Measurements from ENCODE around the gene CLEC16A.
"Not testable (repeated sequence)": the region's sequence is repeated elsewhere in the genome, so short reads cannot be mapped to it uniquely, and the experiment has no call there.

Gene CLEC16A

DNA sequence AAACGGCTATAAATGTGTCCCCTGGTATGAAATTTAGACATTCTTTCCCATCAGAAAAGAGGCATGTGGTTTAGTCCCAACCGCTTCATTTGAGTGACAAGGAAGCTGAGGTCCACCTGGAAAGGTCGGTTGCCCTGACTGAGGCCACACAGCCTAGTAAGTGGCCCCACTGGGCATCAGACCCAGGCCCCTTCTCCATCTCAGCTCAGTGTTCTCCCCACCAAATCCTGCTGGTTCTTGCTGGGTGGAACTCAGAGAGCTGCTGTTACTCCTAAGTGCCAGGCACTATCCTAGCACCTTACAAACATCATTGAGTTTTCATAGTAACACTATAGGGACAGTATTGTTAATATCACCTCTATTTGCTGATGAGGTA, 158.1 kb downstream of the CLEC16A start:
- Histone ChIP-seq H3K36me3 (peaks cover 36% of the 10 kb centered on the region), H3K27me3 (no peaks in the 10 kb centered on the region), H3K4me3 (ENCODE audit: low read depth in 1 of 2, low read length in 1 of 2) (no peak overlapping the region), H3K27ac (no peak overlapping the region), H3K4me1 (ENCODE audit: control insufficient read depth in 1 of 2, insufficient read depth in 1 of 2, low read depth in 1 of 2, low read length in 1 of 2) (peaks cover 20 to 22% of the 10 kb centered on the region in 2 experiments), H3K9me3 (no peaks in the 10 kb centered on the region)
- TF ChIP-seq, protein P1, sequence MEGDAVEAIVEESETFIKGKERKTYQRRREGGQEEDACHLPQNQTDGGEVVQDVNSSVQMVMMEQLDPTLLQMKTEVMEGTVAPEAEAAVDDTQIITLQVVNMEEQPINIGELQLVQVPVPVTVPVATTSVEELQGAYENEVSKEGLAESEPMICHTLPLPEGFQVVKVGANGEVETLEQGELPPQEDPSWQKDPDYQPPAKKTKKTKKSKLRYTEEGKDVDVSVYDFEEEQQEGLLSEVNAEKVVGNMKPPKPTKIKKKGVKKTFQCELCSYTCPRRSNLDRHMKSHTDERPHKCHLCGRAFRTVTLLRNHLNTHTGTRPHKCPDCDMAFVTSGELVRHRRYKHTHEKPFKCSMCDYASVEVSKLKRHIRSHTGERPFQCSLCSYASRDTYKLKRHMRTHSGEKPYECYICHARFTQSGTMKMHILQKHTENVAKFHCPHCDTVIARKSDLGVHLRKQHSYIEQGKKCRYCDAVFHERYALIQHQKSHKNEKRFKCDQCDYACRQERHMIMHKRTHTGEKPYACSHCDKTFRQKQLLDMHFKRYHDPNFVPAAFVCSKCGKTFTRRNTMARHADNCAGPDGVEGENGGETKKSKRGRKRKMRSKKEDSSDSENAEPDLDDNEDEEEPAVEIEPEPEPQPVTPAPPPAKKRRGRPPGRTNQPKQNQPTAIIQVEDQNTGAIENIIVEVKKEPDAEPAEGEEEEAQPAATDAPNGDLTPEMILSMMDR (IDR thresholded peaks at IDR 0.05), result no peak

DNA sequence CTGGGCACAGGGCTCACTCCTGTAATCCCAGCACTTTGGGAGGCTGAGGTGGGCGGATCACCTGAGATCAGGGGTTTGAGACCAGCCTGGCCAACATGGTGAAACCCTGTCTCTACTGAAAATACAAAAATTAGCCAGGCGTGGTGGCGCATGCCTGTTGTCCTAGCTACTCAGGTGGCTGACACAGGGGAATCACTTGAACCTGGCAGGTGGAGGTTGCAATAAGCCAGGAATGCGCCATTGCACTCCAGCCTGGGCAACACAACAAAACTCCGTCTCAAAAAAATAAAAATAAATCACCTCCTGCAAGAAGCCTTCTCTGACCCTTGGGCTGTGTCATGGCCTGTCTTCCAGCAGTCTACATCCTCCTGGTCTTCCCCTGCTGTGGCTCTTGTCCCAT, 158.9 kb downstream of the CLEC16A start:
- H3K9me3 ChIP-seq; H3K4me3 ChIP-seq (ENCODE audit: low read depth in 1 of 2, low read length in 1 of 2); H3K27ac ChIP-seq; H3K27me3 ChIP-seq: not testable (repeated sequence)
- peaks cover 28% of the 10 kb centered on the region for H3K36me3 ChIP-seq
- H3K4me1 ChIP-seq (ENCODE audit: control insufficient read depth in 1 of 2, insufficient read depth in 1 of 2, low read depth in 1 of 2, low read length in 1 of 2), result peaks cover 20 to 22% of the 10 kb centered on the region in 2 experiments

DNA sequence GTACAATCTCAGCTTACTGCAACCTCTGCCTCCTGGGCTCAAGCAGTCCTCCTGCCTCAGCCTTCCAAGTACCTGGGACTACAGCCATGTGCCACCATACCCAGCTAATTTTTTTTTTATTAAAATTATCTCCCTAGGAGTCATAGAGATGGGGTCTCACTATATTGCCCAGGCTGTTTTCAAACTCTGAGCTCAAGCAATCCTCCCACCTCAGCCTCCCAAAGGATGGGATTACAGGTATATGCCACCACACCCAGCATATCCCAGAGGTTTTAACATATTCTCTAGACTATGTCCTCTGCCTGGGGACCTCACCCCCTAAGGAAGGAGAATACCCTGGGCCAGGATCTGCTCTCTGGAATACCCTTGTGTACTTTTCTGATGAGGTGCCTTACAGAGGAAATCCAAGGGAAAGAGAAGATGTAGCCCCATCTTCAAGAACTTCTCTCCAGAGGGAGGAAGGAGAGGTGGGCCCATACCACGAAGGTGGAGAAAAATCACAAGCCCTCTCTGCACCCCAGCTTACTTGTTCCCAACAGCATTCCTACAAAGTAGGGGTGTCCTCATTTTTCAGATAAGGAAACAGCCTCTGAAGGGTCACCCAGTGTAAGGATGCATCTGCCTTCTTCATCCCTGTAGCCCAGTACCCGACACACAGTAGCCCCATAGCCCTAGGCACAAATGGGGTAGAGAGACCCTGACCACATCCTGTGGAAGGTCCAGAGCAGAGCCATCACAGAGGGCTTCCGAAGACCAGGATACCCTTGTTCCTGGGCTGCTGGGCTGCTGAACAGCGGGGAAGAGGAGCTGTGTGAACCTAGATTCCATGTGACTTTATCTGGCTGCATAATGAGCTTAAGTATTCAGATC, 160.0 kb downstream of the CLEC16A start:
- H3K9me3 ChIP-seq, result no peaks in the 10 kb centered on the region
- H3K27ac ChIP-seq, result peak overlapping the region; percentile 85
- H3K36me3 ChIP-seq, result peaks cover 17% of the 10 kb centered on the region
- H3K4me1 ChIP-seq (ENCODE audit: control insufficient read depth in 1 of 2, insufficient read depth in 1 of 2, low read depth in 1 of 2, low read length in 1 of 2), result peaks cover 20 to 22% of the 10 kb centered on the region in 2 experiments
- peak overlapping the region; percentile 51 to 61 for H3K4me3 ChIP-seq (ENCODE audit: low read depth in 1 of 2, low read length in 1 of 2)
- H3K27me3 ChIP-seq, result no peaks in the 10 kb centered on the region
- TF ChIP-seq, protein P1 (IDR thresholded peaks at IDR 0.05), result no peak

DNA sequence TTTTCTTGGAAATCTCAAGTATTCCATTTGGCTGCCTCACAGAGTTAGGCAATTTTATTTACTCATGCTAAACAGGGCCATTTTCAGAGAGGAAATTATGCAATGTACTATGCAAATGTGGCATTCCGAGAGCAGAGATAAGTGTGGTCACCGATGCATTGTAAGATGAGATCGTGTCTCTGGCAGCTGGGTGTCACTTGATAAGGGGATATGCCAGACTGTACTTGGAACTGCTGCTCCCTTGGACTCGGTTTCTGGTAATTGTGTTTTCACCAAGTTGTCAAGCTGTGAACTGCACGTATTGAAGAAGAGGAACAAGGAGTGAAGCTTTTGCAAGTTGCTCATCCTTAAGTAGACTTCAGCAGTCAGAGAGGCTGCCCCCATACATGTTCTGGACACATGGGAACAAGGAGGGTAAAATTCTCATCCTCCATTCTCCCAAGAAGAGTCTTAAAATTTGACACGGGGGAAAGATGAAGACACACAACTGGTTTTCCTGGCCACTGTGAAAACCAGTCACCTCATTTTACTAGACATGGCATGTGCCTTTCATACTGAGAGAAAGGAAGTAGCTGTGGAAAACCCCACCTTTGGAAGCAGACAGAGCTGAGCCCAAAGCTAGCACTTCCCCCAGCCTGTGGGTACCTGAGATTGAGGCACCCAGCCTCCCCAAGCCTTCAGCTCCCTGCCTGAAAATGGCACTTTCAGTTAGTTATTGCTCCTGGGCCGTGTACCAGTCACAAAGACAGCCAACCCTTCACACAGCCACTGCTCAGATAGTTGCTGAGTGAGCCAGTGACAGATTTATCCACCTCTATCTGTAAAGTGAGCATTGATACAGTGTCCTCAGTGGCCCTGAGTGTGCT, 160.9 kb downstream of the CLEC16A start:
- Histone ChIP-seq H3K27ac (peak overlapping the region; percentile 85), H3K4me3 (ENCODE audit: low read depth in 1 of 2, low read length in 1 of 2) (peak overlapping the region; percentile 51 to 61), H3K27me3 (no peaks in the 10 kb centered on the region), H3K4me1 (ENCODE audit: control insufficient read depth in 1 of 2, insufficient read depth in 1 of 2, low read depth in 1 of 2, low read length in 1 of 2) (peaks cover 20 to 22% of the 10 kb centered on the region in 2 experiments), H3K9me3 (no peaks in the 10 kb centered on the region), H3K36me3 (peaks cover 11% of the 10 kb centered on the region)
- TF ChIP-seq, protein P1 (IDR thresholded peaks at IDR 0.05), result no peak

DNA sequence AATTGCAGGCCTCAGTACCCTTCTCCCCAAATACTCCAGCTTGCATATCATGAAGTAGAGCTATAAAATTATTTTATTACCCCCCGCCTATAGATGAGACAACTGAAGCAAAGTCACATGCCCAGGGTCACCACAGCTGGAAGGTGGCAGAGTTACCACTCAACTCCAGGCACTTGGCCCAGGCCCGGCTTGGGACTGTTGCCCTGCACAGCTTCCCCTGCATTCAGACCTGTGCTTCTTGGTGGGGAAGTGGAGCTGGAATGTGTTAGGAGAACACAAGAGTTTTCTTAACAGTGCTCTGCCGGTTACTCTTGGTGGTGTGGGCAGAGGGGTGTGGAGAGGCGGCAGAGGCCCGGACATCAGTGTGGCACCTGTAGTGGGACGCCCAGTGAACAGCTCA, 162.4 kb downstream of the CLEC16A start:
- Histone ChIP-seq H3K4me1 (ENCODE audit: control insufficient read depth in 1 of 2, insufficient read depth in 1 of 2, low read depth in 1 of 2, low read length in 1 of 2) (peaks cover 20 to 22% of the 10 kb centered on the region in 2 experiments), H3K36me3 (peaks cover 8% of the 10 kb centered on the region), H3K27me3 (no peaks in the 10 kb centered on the region), H3K4me3 (ENCODE audit: low read depth in 1 of 2, low read length in 1 of 2) (no peak overlapping the region), H3K27ac (no peak overlapping the region), H3K9me3 (no peaks in the 10 kb centered on the region)
- TF ChIP-seq, protein P1 (IDR thresholded peaks at IDR 0.05), result no peak

Measured in neutrophil (primary cell).